Measurements from ENCODE around the gene LRRC27. TPM values are rescaled to one million over a fixed set of nuclear protein-coding genes. Genes with fewer than 3 reads are reported as not detected.

Gene LRRC27
- total RNA-seq, 2 experiments from 2014 or later, result 2.4 to 2.8 TPM

DNA sequence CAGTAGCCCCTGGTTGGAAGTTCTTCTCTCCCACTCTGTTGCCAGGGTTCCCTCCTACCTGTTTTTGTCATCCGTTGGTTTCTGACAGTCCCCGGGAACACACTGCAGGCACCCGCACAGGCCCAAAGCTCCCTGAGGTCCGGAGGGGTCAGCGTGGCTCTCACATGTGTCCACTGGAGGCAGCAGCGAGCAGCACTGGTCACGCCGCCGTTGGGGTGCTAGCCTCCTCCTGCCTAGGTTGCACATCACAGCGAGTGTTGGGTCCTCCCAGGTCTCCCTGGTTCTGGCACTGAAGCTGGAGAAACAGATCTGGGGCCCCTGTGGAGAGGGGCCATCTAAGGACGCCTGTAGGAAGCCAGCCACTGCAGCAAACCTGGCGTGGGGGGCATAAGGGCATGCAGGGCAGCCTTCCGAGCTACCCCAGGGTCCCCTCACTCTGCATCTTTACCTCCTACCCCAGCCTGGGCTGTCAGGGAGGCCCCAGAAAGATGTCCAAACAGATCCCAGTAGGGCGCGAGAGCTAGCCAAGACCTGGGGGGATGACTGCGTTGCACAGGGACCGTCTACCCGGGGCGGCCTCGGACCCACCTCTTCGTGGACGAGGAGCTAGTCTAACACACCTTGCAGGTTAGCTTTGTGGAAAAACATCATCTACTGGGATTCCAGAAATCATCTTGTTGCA lies 28.9 kb downstream of the LRRC27 start:
- peak in 7 of 14 experiments; percentile 11 to 51 (median 42) for DNase-seq
- ChIA-PET POLR2A (no interaction called here), CTCF (no interaction called here)
- H3K4me3 ChIP-seq (ENCODE audit: low read length), result no peak overlapping the region
- Mint-ChIP-seq H3K27ac (no peak overlapping the region), H3K27me3 (no peaks in the 10 kb centered on the region), H3K36me3 (ENCODE audit: low read depth) (no peaks in the 10 kb centered on the region), H3K4me3 (no peak overlapping the region), H3K4me1 (ENCODE audit: low read depth) (no peaks in the 10 kb centered on the region), H3K9me3 (no peaks in the 10 kb centered on the region)
- H3K4me1 ChIP-seq (ENCODE audit: insufficient read depth, low read length), result peaks cover 7% of the 10 kb centered on the region
- no peak for ATAC-seq (ENCODE audit: poor library complexity)
- peaks cover 0 to 10% of the 10 kb centered on the region in 2 experiments for H3K9me3 ChIP-seq (ENCODE audit: control insufficient read depth in 1 of 2, insufficient read depth in 1 of 2, low read length in 2 of 2)
- peaks cover 5% of the 10 kb centered on the region for H3K36me3 ChIP-seq (ENCODE audit: insufficient read depth, low read length)
- no peaks in the 10 kb centered on the region for H3K27me3 ChIP-seq (ENCODE audit: control insufficient read depth in 1 of 2, insufficient read depth in 2 of 2, low read length in 2 of 2)
- no peak overlapping the region for H3K27ac ChIP-seq (ENCODE audit: low read depth in 1 of 2, low read length in 2 of 2)
- TF ChIP-seq, protein P1, sequence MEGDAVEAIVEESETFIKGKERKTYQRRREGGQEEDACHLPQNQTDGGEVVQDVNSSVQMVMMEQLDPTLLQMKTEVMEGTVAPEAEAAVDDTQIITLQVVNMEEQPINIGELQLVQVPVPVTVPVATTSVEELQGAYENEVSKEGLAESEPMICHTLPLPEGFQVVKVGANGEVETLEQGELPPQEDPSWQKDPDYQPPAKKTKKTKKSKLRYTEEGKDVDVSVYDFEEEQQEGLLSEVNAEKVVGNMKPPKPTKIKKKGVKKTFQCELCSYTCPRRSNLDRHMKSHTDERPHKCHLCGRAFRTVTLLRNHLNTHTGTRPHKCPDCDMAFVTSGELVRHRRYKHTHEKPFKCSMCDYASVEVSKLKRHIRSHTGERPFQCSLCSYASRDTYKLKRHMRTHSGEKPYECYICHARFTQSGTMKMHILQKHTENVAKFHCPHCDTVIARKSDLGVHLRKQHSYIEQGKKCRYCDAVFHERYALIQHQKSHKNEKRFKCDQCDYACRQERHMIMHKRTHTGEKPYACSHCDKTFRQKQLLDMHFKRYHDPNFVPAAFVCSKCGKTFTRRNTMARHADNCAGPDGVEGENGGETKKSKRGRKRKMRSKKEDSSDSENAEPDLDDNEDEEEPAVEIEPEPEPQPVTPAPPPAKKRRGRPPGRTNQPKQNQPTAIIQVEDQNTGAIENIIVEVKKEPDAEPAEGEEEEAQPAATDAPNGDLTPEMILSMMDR (IDR thresholded peaks at IDR 0.05), result peak; percentile 57
- intact Hi-C loops (cut with DNase I, micrococcal nuclease), result no loop called here

GRCh38 chr10:132361581-132362101 lies 29.6 kb downstream of the LRRC27 start:
- CTCF ChIA-PET, result no interaction called here
- no peak for DNase-seq

GRCh38 chr10:132362151-132362611 lies 30.2 kb downstream of the LRRC27 start:
- Histone ChIP-seq H3K36me3 (ENCODE audit: insufficient read depth, low read length) (peaks cover 5% of the 10 kb centered on the region), H3K4me3 (ENCODE audit: low read length) (no peak overlapping the region), H3K4me1 (ENCODE audit: insufficient read depth, low read length) (peaks cover 7% of the 10 kb centered on the region), H3K27ac (ENCODE audit: low read depth in 1 of 2, low read length in 2 of 2) (no peak overlapping the region), H3K27me3 (ENCODE audit: control insufficient read depth in 1 of 2, insufficient read depth in 2 of 2, low read length in 2 of 2) (no peaks in the 10 kb centered on the region), H3K9me3 (ENCODE audit: control insufficient read depth in 1 of 2, insufficient read depth in 1 of 2, low read length in 2 of 2) (peaks cover 0 to 10% of the 10 kb centered on the region in 2 experiments)
- no peak overlapping the region for H3K27ac Mint-ChIP-seq
- H3K4me3 Mint-ChIP-seq, result no peak overlapping the region
- H3K36me3 Mint-ChIP-seq (ENCODE audit: low read depth), result no peaks in the 10 kb centered on the region
- intact Hi-C loops (cut with DNase I, micrococcal nuclease), result no loop called here
- H3K4me1 Mint-ChIP-seq (ENCODE audit: low read depth), result no peaks in the 10 kb centered on the region
- ATAC-seq (ENCODE audit: poor library complexity) (no peak), DNase-seq (no peak)
- ChIA-PET CTCF (no interaction called here), POLR2A (no interaction called here)
- H3K9me3 Mint-ChIP-seq, result no peaks in the 10 kb centered on the region
- TF ChIP-seq, protein P1 (IDR thresholded peaks at IDR 0.05), result no peak
- no peaks in the 10 kb centered on the region for H3K27me3 Mint-ChIP-seq

More at GRCh38 chr10:132361581-132362101, 29.6 kb downstream of the LRRC27 start:
- Mint-ChIP-seq H3K9me3 (no peaks in the 10 kb centered on the region), H3K27ac (no peak overlapping the region), H3K36me3 (ENCODE audit: low read depth) (no peaks in the 10 kb centered on the region), H3K4me1 (ENCODE audit: low read depth) (no peaks in the 10 kb centered on the region), H3K27me3 (no peaks in the 10 kb centered on the region), H3K4me3 (no peak overlapping the region)
- intact Hi-C loops (cut with DNase I, micrococcal nuclease), result no loop called here
- POLR2A ChIA-PET, result no interaction called here
- no peak overlapping the region for H3K27ac ChIP-seq (ENCODE audit: low read depth in 1 of 2, low read length in 2 of 2)
- H3K4me1 ChIP-seq (ENCODE audit: insufficient read depth, low read length), result peaks cover 7% of the 10 kb centered on the region
- H3K27me3 ChIP-seq (ENCODE audit: control insufficient read depth in 1 of 2, insufficient read depth in 2 of 2, low read length in 2 of 2), result no peaks in the 10 kb centered on the region
- no peak for ATAC-seq (ENCODE audit: poor library complexity)
- peaks cover 5% of the 10 kb centered on the region for H3K36me3 ChIP-seq (ENCODE audit: insufficient read depth, low read length)
- no peak overlapping the region for H3K4me3 ChIP-seq (ENCODE audit: low read length)
- TF ChIP-seq, protein P1 (IDR thresholded peaks at IDR 0.05), result no peak
- H3K9me3 ChIP-seq (ENCODE audit: control insufficient read depth in 1 of 2, insufficient read depth in 1 of 2, low read length in 2 of 2), result peaks cover 0 to 10% of the 10 kb centered on the region in 2 experiments
